Nephron progenitor cell (in vitro differentiated cells): ENCODE results near the gene PIK3C2G.

Experiments
- DNase-seq: peaks from one replicate; pipeline ENCODE4 v3.0.0; 2021
- H3K27ac Mint-ChIP-seq: 2 replicates; pipeline ENCODE4 v1.8.0; 2021; ENCODE audit warnings: mild to moderate bottlenecking, moderate library complexity, mixed read lengths
- H3K27me3 Mint-ChIP-seq: 2 replicates; pipeline ENCODE4 v1.8.0; 2021; ENCODE audit warnings: mild to moderate bottlenecking, low read depth, mixed read lengths; ENCODE audit not compliant: poor library complexity
- H3K36me3 Mint-ChIP-seq: 2 replicates; pipeline ENCODE4 v1.8.0; 2021; ENCODE audit warnings: low read depth, mixed read lengths
- H3K4me1 Mint-ChIP-seq: 2 replicates; pipeline ENCODE4 v1.8.0; 2021; ENCODE audit warnings: mixed read lengths
- H3K4me3 Mint-ChIP-seq: 2 replicates; pipeline ENCODE4 v1.8.0; 2021; ENCODE audit warnings: mild to moderate bottlenecking, moderate library complexity, mixed read lengths
- H3K9me3 Mint-ChIP-seq: 2 replicates; pipeline ENCODE4 v1.8.0; 2021; ENCODE audit warnings: mild to moderate bottlenecking, moderate library complexity, mixed read lengths
- TF ChIP-seq, protein P1 (sequence below): fragments of 200-600 bp; sonication (generic); IDR thresholded peaks from 2 replicates; pipeline ENCODE4 v1.5.0; 2021; ENCODE audit warnings: antibody characterized with exemption

PIK3C2G gene

DNA sequence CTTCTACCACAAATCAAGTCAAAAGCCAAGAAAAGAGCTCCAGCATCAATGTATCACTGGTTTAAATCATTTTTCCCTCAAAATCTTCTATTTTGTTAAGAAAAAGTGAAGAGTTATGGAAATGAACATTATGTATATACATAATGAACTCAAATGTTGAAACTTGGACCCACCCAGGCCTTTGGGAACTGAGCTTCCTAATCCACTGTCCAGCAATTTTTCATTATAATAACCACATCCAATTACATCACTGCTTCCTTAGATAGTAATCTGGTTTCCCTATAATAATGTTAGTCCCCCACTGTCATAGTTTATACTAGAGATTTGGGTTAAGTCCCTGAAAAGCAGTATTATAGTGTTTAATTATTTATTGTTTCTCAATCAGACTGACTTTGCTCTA, 170.9 kb downstream of the PIK3C2G start:
- no peaks in the 10 kb centered on the region for H3K9me3 Mint-ChIP-seq
- no peak overlapping the region for H3K4me3 Mint-ChIP-seq
- peaks cover 3% of the 10 kb centered on the region for H3K27me3 Mint-ChIP-seq
- no peaks in the 10 kb centered on the region for H3K36me3 Mint-ChIP-seq
- no peak for DNase-seq
- TF ChIP-seq, protein P1, sequence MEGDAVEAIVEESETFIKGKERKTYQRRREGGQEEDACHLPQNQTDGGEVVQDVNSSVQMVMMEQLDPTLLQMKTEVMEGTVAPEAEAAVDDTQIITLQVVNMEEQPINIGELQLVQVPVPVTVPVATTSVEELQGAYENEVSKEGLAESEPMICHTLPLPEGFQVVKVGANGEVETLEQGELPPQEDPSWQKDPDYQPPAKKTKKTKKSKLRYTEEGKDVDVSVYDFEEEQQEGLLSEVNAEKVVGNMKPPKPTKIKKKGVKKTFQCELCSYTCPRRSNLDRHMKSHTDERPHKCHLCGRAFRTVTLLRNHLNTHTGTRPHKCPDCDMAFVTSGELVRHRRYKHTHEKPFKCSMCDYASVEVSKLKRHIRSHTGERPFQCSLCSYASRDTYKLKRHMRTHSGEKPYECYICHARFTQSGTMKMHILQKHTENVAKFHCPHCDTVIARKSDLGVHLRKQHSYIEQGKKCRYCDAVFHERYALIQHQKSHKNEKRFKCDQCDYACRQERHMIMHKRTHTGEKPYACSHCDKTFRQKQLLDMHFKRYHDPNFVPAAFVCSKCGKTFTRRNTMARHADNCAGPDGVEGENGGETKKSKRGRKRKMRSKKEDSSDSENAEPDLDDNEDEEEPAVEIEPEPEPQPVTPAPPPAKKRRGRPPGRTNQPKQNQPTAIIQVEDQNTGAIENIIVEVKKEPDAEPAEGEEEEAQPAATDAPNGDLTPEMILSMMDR = no peak
- H3K27ac Mint-ChIP-seq = no peak overlapping the region
- H3K4me1 Mint-ChIP-seq = peaks cover 5% of the 10 kb centered on the region

DNA sequence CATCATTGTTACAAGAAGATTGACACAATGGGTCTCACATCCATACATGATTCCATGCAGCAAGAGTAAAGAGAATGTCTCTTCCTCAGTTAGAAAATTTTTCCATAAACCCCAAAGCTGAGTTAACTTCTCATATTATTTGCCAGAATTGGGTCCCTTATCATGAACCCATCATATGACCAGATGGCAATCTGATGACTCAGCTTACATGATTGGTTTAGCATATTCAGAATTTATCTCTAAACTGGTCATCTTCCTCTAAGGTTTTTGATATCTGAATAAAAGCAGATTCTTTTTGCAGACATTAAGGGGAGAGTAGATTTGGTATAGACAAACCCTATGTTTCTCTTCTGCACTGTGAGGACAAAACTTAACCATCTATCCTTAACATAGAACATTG, 174.9 kb downstream of the PIK3C2G start:
- H3K9me3 Mint-ChIP-seq = no peaks in the 10 kb centered on the region
- DNase-seq = no peak
- H3K27ac Mint-ChIP-seq = no peak overlapping the region
- no peaks in the 10 kb centered on the region for H3K4me1 Mint-ChIP-seq
- H3K4me3 Mint-ChIP-seq = no peak overlapping the region
- peaks cover 3% of the 10 kb centered on the region for H3K27me3 Mint-ChIP-seq
- TF ChIP-seq, protein P1 = no peak
- H3K36me3 Mint-ChIP-seq = no peaks in the 10 kb centered on the region

DNA sequence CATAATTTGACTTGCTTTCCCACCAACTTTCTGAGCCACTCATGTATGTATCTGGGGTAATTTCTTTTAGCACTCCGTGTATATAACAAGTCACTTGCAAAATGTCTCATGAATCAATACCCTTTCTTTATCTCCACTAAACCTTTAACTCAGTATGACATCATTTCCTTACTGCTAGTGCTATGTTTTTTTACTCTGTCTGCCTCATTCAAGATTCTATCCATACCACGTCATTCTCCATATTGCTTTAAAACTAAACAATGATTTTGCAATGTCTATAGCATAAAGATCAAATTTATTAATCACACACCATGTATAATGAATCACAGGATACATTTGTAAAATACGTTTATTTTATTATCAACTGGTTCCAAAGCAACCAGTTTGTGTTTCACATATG, 178.2 kb downstream of the PIK3C2G start:
- DNase-seq = no peak
- H3K36me3 Mint-ChIP-seq = no peaks in the 10 kb centered on the region
- no peak overlapping the region for H3K27ac Mint-ChIP-seq
- no peaks in the 10 kb centered on the region for H3K9me3 Mint-ChIP-seq
- H3K4me3 Mint-ChIP-seq = no peak overlapping the region
- H3K27me3 Mint-ChIP-seq = peaks cover 3% of the 10 kb centered on the region
- TF ChIP-seq, protein P1 = no peak
- no peaks in the 10 kb centered on the region for H3K4me1 Mint-ChIP-seq

DNA sequence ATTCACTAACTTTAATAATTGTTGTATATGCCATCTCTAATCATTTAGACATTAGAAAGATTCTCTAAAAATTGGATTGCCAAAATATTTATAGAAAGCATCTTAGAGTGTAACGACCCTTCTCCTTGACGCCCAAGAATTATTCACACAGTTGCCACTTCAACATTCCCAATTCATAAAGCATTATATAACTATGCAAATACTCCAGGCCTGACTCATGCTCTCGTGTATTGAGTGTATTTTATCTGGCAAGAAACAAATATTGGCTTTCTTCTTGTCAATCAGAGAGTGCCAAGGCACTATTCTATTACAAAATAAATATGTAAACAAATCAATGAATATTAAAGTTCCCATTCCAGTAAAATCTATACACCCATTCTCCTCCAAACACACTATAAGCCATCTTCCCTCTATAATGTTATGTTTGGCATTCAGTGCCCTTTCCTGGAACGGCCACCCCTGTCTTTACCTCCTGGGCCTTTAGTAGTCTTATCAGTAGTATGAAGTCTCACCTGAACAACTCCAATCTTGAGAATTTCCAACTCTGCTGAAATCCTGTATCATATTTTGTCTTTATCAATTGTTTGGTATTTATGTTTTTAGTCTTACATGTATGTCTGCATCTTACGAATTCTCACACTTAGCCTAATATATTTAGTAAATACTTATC, 182.6 kb downstream of the PIK3C2G start:
- Mint-ChIP-seq H3K36me3 (no peaks in the 10 kb centered on the region), H3K4me1 (no peaks in the 10 kb centered on the region), H3K27me3 (no peaks in the 10 kb centered on the region), H3K27ac (no peak overlapping the region), H3K4me3 (no peak overlapping the region), H3K9me3 (no peaks in the 10 kb centered on the region)
- TF ChIP-seq, protein P1 = no peak
- no peak for DNase-seq

DNA sequence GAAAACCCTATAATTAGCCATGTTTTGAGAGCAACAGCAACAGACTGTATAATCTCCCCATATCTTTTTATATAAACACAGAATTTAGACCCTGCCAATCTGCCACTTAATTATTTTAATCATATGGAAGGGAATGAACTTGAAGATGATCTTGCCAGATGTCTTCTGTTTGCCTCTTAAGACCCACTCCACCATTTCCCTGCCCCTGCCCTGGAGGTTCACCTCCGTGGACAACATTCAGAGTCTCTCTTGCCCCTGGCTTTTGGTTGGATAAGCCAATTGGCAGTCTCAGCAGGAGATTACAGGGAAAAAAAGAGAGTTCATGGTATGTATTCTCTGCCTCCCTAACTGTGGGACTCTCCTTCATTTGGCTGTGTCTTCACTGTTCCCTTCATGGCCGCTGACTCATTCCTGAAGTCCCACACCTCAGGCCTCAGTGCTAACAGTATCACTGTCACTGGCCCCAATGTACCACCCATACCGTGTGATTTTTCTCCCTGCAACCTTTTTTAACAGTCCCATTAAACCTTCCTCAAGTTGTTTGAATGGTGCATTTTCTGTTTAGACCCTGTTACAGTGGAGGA, 184.8 kb downstream of the PIK3C2G start:
- H3K27ac Mint-ChIP-seq = no peak overlapping the region
- H3K27me3 Mint-ChIP-seq = peaks cover 7% of the 10 kb centered on the region
- H3K4me3 Mint-ChIP-seq = no peak overlapping the region
- TF ChIP-seq, protein P1 = no peak
- no peaks in the 10 kb centered on the region for H3K36me3 Mint-ChIP-seq
- H3K9me3 Mint-ChIP-seq = peaks cover 10% of the 10 kb centered on the region
- no peaks in the 10 kb centered on the region for H3K4me1 Mint-ChIP-seq
- DNase-seq = no peak

DNA sequence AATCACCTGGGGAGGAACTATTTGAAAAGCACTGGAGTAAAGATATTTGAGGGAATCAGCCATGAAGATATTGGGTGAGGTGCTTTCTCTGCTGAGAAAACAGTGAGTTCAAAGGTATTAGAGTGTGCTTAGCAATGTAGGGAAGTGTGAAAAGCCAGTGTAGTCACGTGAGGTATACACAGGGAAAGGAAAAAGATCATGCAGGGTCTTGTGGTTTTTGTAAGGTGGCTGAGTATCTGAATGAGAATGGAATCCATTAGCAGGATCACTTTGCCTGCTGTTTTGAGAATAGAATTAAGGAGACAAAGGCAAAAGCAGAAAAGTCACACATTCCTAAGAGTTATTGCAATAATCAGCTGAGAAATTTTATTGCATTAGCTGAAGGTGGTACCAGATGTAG, 193.0 kb downstream of the PIK3C2G start:
- Mint-ChIP-seq H3K4me3 (no peak overlapping the region), H3K27ac (no peak overlapping the region), H3K27me3 (peaks cover 7% of the 10 kb centered on the region), H3K4me1 (no peaks in the 10 kb centered on the region), H3K9me3 (peaks cover 20% of the 10 kb centered on the region), H3K36me3 (no peaks in the 10 kb centered on the region)
- TF ChIP-seq, protein P1 = no peak
- DNase-seq = no peak
